ENCODE results near the gene PACRGL.

GRCh38 chr4:20724915-20725314, 24.7 kb downstream of the PACRGL start:
- TF ChIP-seq, protein P1, sequence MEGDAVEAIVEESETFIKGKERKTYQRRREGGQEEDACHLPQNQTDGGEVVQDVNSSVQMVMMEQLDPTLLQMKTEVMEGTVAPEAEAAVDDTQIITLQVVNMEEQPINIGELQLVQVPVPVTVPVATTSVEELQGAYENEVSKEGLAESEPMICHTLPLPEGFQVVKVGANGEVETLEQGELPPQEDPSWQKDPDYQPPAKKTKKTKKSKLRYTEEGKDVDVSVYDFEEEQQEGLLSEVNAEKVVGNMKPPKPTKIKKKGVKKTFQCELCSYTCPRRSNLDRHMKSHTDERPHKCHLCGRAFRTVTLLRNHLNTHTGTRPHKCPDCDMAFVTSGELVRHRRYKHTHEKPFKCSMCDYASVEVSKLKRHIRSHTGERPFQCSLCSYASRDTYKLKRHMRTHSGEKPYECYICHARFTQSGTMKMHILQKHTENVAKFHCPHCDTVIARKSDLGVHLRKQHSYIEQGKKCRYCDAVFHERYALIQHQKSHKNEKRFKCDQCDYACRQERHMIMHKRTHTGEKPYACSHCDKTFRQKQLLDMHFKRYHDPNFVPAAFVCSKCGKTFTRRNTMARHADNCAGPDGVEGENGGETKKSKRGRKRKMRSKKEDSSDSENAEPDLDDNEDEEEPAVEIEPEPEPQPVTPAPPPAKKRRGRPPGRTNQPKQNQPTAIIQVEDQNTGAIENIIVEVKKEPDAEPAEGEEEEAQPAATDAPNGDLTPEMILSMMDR (IDR thresholded peaks at IDR 0.05; ENCODE audit: borderline replicate concordance, extremely low read depth, low read length, poor library complexity, severe bottlenecking): no peak
- TF ChIP-seq EZH2 (IDR thresholded peaks at IDR 0.05; ENCODE audit: borderline replicate concordance, low read depth, low read length, severe bottlenecking): no peak

Data from DND-41 (cell line).